GM12872 (cell line): ENCODE data around the gene SELENOI.

ENCODE experiments used
- TF ChIP-seq, protein P1 (sequence below): IDR thresholded peaks from 3 replicates; pipeline ENCODE4 v1.5.1; 2011; ENCODE audit warnings: low read depth, mild to moderate bottlenecking, low read length, moderate library complexity; ENCODE audit not compliant: insufficient read depth

The SELENOI gene, protein sequence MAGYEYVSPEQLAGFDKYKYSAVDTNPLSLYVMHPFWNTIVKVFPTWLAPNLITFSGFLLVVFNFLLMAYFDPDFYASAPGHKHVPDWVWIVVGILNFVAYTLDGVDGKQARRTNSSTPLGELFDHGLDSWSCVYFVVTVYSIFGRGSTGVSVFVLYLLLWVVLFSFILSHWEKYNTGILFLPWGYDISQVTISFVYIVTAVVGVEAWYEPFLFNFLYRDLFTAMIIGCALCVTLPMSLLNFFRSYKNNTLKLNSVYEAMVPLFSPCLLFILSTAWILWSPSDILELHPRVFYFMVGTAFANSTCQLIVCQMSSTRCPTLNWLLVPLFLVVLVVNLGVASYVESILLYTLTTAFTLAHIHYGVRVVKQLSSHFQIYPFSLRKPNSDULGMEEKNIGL

DNA sequence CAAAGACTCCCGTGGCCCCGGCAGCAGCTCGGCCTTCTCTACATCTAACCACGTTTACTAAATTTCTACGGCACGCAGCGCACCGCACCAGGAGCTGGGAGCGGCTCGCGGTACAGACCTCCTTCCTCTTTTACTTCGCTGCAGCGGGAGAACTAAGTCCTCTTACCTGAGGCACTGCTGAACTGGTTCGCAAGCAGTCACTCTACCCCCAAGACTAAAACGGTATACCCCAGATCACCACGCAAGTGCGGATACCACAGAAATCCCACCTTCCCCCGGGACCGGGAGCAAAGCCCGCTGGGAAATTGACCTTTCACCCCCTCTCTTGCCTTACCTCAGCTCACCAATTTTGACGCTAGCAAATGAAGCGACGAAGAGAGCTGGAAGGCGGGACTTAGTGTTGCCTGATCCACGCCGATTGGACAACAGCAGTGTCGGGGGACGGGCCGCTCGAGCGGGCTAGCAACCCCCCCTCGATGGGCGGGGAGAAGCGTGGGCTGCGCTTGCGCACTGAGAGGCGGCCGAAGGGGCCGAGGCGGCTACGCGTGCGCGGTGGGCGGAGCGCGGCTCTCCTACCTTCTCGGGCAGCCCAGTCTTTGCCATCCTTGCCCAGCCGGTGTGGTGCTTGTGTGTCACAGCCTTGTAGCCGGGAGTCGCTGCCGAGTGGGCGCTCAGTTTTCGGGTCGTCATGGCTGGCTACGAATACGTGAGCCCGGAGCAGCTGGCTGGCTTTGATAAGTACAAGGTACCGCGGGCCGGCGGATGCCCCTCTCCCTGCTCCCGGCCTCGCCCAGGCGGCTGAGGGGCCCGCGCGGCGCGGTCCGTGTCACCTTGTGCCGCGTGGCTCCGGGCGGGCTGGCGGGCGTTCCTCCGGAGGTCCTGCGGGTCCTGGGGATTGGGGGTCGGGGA, at the start of gene SELENOI:
Gene SELENOI (plus strand): TSS at position 599 of the 909 bp plus-strand sequence. CDS start 90 bp downstream, at position 689.
- TF ChIP-seq, protein P1, sequence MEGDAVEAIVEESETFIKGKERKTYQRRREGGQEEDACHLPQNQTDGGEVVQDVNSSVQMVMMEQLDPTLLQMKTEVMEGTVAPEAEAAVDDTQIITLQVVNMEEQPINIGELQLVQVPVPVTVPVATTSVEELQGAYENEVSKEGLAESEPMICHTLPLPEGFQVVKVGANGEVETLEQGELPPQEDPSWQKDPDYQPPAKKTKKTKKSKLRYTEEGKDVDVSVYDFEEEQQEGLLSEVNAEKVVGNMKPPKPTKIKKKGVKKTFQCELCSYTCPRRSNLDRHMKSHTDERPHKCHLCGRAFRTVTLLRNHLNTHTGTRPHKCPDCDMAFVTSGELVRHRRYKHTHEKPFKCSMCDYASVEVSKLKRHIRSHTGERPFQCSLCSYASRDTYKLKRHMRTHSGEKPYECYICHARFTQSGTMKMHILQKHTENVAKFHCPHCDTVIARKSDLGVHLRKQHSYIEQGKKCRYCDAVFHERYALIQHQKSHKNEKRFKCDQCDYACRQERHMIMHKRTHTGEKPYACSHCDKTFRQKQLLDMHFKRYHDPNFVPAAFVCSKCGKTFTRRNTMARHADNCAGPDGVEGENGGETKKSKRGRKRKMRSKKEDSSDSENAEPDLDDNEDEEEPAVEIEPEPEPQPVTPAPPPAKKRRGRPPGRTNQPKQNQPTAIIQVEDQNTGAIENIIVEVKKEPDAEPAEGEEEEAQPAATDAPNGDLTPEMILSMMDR: no peak

DNA sequence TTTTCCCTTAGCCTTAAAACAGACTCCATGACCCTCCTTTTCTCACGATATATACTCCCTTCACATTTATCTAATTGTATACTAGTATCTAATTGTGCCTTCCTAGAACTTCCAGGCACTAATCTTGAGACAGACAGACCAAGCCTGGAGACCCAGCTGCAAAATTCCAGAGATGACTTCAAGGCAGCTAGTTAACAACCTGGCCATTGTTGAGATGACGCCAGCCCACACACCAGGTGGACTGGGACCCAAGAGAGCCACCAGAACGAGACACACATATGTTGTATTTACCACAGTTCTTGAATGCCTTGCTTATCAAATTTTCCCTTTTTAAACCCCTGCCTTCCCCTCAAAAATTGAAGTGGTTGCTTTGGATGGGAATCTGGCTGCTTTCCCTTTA, 48.9 kb upstream of the SELENOI start:
- TF ChIP-seq, protein P1: no peak

DNA sequence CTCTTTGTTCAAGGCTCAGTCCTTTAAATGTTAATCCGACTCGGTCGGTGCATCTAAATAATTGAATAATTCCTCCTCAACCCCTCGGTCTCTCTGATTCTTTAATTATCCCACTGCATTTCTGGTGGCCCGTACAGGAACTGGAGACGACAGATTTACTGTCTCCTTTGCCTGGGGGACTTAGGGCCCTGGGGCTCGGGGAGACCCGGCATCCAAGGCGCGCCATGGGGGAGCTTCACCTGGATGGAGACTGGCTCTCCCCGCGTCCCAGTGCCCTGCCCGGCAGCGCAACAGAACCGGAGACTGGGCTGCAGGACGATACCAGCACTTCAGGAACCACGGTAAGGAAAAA, 47.7 kb upstream of the SELENOI start:
- TF ChIP-seq, protein P1: no peak

DNA sequence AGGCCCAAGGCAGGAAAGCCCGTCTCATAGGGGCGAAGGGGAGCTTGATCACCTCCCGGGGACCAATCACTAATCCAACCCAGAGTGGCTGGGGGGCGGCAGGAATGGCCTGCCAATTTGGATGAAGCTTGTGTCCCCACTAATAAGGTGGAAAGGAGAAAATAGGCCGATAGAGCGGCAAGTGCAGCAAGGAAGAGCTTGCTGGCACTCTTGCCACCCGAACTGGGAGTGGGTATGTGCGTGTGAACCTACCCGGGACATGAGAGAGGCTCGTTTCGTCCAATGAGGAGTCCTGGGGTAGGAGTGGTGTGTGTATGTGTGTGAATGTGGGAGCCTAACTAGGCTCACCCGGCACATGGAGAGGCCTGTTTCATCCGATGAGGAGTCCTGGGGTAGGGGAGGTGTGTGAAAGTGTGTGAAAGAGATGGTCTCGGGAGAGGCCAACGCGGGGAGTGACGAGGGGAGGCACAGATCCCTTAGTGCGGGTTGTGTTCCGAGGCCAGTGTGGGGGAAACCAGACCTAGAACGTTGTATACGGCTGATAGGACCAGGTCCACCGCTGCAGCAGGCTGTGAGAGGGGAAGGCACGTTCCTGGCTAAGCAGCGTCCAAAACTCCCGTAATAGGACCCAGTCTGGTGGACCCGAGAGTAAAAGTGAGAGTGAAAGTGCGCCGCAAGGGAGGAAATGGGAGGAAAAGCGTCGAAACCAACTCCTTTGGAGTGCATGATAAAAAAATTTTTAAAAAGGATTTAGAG, 47.1 kb upstream of the SELENOI start:
- TF ChIP-seq, protein P1: no peak

DNA sequence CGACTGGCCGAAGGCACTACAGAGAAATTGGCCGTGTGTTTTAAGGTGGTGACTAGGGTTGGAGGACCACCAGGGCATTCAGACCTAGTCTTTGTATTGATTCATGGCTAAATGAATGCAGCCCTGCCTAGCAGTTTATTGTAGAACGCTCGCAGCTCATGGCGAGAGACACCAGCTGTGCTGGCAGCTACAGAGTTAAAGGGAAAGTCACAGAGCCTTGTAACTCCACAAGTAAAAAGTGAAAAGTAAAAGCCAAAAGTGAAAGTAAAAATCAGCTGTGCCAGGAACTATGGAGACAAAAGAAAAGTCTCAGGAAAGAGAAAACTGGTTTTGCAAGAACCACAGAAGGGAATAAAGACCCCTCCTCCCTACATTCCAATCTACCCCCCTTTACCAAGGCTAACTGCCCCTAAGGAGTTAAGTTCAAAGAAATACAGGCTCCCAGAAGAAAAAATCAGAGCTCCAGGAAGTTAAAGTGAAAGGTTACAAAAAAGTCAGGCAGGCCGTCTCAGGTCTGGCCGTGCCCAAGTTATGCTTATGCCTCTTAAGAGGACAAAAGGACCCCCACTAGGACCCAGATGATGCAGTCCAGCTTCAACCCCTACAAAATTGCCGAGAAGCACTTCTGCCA, 46.4 kb upstream of the SELENOI start:
- TF ChIP-seq, protein P1: no peak

DNA sequence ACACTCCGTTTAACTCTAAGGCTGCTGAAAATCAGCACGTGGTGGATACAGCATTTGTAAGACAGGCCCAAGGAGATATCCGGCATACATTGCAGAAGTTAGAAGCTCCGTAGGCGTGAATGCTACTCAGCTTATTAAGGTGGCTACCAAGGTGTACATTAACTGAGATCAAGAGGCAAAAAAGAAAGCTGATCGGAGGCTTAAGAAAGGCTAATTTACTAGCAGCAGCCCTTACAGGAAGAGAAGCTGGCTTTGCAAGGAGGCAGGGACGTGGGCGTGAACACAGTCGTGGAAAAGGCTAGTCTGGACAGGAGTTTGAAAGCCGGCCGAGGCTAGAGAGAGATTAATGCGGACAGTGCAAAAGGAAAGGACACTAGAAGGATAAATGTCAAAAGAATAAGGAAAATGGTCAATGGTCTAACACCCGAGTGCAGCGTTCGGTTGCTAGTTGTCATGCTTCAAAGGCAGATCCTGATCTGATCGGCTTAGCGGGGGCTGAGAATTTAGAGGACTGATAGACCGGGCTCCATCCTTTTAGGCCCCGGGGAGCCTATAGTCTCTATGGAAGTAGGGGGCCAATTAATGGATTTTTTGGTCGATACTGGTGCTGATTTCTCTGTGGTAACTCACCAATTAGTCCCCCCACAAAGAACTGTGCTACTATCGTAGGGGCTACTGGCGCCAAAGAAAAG, 45.6 kb upstream of the SELENOI start:
- TF ChIP-seq, protein P1: no peak
